Measurements from ENCODE around the gene SLC31A2.

Gene SLC31A2

GRCh38 chr9:113178087-113178486 is 27.3 kb downstream of the SLC31A2 start:
- Mint-ChIP-seq H3K27me3 (ENCODE audit: low read depth, poor library complexity) (no peaks in the 10 kb centered on the region), H3K9me3 (no peaks in the 10 kb centered on the region), H3K27ac (no peak overlapping the region), H3K4me3 (no peak overlapping the region), H3K36me3 (ENCODE audit: low read depth) (peaks cover 68% of the 10 kb centered on the region), H3K4me1 (no peaks in the 10 kb centered on the region)
- no peak for DNase-seq
- no peak for TF ChIP-seq CTCF (IDR thresholded peaks at IDR 0.05)

- Mint-ChIP-seq H3K36me3 (ENCODE audit: low read depth) (peaks cover 56% of the 10 kb centered on the region), H3K9me3 (no peaks in the 10 kb centered on the region), H3K4me1 (no peaks in the 10 kb centered on the region), H3K4me3 (no peak overlapping the region), H3K27me3 (ENCODE audit: low read depth, poor library complexity) (no peaks in the 10 kb centered on the region), H3K27ac (no peak overlapping the region)
- TF ChIP-seq CTCF (IDR thresholded peaks at IDR 0.05): no peak
- DNase-seq: no peak
Measured at GRCh38 chr9:113179839-113180238, 29.0 kb downstream of the SLC31A2 start.

GRCh38 chr9:113181165-113181564 is 30.4 kb downstream of the SLC31A2 start:
- TF ChIP-seq CTCF (IDR thresholded peaks at IDR 0.05): no peak
- Mint-ChIP-seq H3K36me3 (ENCODE audit: low read depth) (peaks cover 58% of the 10 kb centered on the region), H3K4me3 (no peak overlapping the region), H3K9me3 (no peaks in the 10 kb centered on the region), H3K27ac (no peak overlapping the region), H3K27me3 (ENCODE audit: low read depth, poor library complexity) (no peaks in the 10 kb centered on the region), H3K4me1 (no peaks in the 10 kb centered on the region)
- no peak for DNase-seq

GRCh38 chr9:113183956-113184488 is 33.2 kb downstream of the SLC31A2 start:
- no peaks in the 10 kb centered on the region for H3K4me1 Mint-ChIP-seq
- peaks cover 40% of the 10 kb centered on the region for H3K36me3 Mint-ChIP-seq (ENCODE audit: low read depth)
- no peak for TF ChIP-seq CTCF (IDR thresholded peaks at IDR 0.05)
- H3K9me3 Mint-ChIP-seq: no peaks in the 10 kb centered on the region
- no peak overlapping the region for H3K27ac Mint-ChIP-seq
- H3K27me3 Mint-ChIP-seq (ENCODE audit: low read depth, poor library complexity): no peaks in the 10 kb centered on the region
- no peak overlapping the region for H3K4me3 Mint-ChIP-seq
- DNase-seq: no peak

- no peak for DNase-seq
- Mint-ChIP-seq H3K4me1 (no peaks in the 10 kb centered on the region), H3K36me3 (ENCODE audit: low read depth) (peaks cover 37% of the 10 kb centered on the region), H3K9me3 (no peaks in the 10 kb centered on the region), H3K27ac (no peak overlapping the region), H3K4me3 (no peak overlapping the region), H3K27me3 (ENCODE audit: low read depth, poor library complexity) (no peaks in the 10 kb centered on the region)
- no peak for TF ChIP-seq CTCF (IDR thresholded peaks at IDR 0.05)
Measured at GRCh38 chr9:113184539-113184938, 33.7 kb downstream of the SLC31A2 start.

GRCh38 chr9:113185271-113185670 is 34.5 kb downstream of the SLC31A2 start:
- Mint-ChIP-seq H3K4me1 (no peaks in the 10 kb centered on the region), H3K27me3 (ENCODE audit: low read depth, poor library complexity) (no peaks in the 10 kb centered on the region), H3K4me3 (no peak overlapping the region), H3K27ac (no peak overlapping the region), H3K9me3 (no peaks in the 10 kb centered on the region), H3K36me3 (ENCODE audit: low read depth) (peaks cover 37% of the 10 kb centered on the region)
- TF ChIP-seq CTCF (IDR thresholded peaks at IDR 0.05): no peak
- DNase-seq: no peak

Data from nephron progenitor cell (in vitro differentiated cells).